ENCODE measurements around the gene NUDT7. TPM values are rescaled to one million over a fixed set of nuclear protein-coding genes. Genes with fewer than 3 reads are reported as not detected.

NUDT7 gene
- 2.6 and 6.0 TPM in 2 replicates for total RNA-seq

GRCh38 chr16:77722309-77723107, at the start of gene NUDT7:
NUDT7 (plus strand) TSS chr16:77722514; CDS start chr16:77722583, 69 bp downstream.

GRCh38 chr16:77788181-77789084, 66.1 kb downstream of the NUDT7 start, which contains the start of gene VAT1L:
VAT1L (plus strand) TSS chr16:77788564; CDS start chr16:77788683, 119 bp downstream.

Other genes starting within 250 kb of the NUDT7 start
- 0.81 TPM in 1 of 2 replicates, not detected in the other for gene VAT1L, start 66.0 kb downstream of the NUDT7 start, total RNA-seq

Measured in cardiac atrium fibroblast (primary cell).